Astrocyte of the spinal cord (primary cell): ENCODE data around the gene STAB2.

Source experiments
- DNase-seq: peaks from one replicate; pipeline ENCODE4 v3.0.0; 2011; ENCODE audit warnings: low read depth, low spot score
- H3K4me3 ChIP-seq: 2 replicates; pipeline ENCODE4 v1.5.1; 2011; ENCODE audit warnings: low read depth, mild to moderate bottlenecking, low read length, moderate library complexity
- in situ Hi-C: cut with HindIII; loops from 2 replicates; pipeline ENCODE4 v1.10.0; 2017; ENCODE audit warnings: low sequenced_read_pairs
- TF ChIP-seq, protein P1 (sequence below): IDR thresholded peaks from 2 replicates; pipeline ENCODE4 v1.5.1; 2012; ENCODE audit warnings: low read depth, mild to moderate bottlenecking, low read length, inconsistent platforms

The STAB2 gene

DNA sequence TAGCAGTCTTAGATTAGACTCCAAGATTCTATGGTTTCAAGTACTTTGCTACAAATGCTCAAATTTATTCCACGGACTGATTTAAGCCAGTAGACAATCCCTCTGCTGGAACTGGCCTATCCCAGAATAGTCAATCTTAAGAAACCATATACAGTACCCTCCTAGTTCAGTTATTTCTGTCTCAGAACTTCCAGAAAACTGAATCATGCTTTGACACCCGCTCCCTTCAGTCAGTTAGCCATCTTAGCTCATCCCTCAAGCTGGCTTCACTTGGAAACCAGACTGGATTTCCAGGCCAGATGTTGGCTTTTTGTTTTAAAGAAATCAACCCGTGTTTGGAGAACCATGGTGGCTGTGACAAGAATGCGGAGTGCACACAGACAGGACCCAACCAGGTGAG lies 128.4 kb downstream of the STAB2 start:
- in situ Hi-C loops, result no loop called here
- no peak overlapping the region for H3K4me3 ChIP-seq
- no peak for DNase-seq
- TF ChIP-seq, protein P1, sequence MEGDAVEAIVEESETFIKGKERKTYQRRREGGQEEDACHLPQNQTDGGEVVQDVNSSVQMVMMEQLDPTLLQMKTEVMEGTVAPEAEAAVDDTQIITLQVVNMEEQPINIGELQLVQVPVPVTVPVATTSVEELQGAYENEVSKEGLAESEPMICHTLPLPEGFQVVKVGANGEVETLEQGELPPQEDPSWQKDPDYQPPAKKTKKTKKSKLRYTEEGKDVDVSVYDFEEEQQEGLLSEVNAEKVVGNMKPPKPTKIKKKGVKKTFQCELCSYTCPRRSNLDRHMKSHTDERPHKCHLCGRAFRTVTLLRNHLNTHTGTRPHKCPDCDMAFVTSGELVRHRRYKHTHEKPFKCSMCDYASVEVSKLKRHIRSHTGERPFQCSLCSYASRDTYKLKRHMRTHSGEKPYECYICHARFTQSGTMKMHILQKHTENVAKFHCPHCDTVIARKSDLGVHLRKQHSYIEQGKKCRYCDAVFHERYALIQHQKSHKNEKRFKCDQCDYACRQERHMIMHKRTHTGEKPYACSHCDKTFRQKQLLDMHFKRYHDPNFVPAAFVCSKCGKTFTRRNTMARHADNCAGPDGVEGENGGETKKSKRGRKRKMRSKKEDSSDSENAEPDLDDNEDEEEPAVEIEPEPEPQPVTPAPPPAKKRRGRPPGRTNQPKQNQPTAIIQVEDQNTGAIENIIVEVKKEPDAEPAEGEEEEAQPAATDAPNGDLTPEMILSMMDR, result no peak

DNA sequence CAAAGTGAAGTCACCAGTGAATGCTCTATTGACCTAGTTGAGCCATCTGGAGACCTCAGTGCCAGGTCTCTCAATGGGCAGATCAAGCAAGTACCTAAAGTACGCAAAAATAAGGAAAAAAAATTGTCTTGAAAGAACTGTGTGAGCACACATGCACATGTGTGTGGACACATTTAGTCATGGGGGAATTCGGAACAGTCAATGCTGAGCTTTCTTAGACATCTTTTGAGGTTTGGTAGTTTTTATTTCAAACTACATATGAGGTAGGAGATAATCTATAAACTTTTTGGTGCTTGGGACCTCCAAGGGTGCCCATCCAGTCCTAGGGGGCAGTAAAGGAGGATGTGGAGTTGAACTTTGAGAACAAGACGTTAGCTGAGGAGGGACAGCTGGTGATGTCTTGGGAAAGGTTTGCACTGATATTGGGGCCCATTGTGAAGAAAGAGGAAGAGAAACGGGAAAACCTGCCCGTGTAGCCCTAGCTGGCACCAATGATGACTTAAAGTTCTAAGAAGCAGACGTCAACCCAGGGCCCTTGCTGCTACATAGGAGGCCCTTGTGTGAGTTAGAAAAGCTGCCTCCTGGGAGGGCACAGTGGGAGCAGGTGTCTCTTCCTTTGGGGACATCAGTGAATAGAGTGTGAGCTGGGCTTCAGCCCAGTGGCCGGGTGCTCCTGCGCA lies 129.6 kb downstream of the STAB2 start:
- TF ChIP-seq, protein P1, result no peak
- H3K4me3 ChIP-seq, result no peak overlapping the region
- no peak for DNase-seq
- in situ Hi-C loops, result no loop called here

- no peak overlapping the region for H3K4me3 ChIP-seq
- in situ Hi-C loops, result no loop called here
- TF ChIP-seq, protein P1, result no peak
- no peak for DNase-seq
Measured at GRCh38 chr12:103725398-103725797, 138.3 kb downstream of the STAB2 start.

DNA sequence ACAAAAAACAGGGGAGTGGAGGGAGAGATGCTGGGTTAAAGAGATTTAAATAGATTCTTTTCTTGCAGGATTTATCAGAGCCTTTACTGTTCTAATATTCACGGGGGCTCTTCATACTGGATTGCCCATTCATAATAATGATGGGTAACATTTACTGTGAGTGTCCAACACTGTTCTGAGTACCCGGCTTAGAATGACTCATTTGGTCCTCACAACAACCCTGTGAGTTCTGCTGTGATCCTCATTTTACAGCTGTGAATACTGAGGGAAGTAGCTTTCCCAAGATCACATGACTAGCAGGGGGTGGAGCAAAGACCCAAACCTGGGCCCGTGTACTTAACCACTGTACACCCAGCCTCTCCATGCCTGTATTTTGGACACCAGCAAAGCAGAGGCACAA lies 140.6 kb downstream of the STAB2 start:
- DNase-seq, result no peak
- in situ Hi-C loops, result no loop called here
- TF ChIP-seq, protein P1, result no peak
- H3K4me3 ChIP-seq, result no peak overlapping the region

GRCh38 chr12:103728323-103728722 lies 141.2 kb downstream of the STAB2 start:
- H3K4me3 ChIP-seq, result no peak overlapping the region
- peak; percentile 10 for DNase-seq
- in situ Hi-C loops, result no loop called here
- TF ChIP-seq, protein P1, result no peak

DNA sequence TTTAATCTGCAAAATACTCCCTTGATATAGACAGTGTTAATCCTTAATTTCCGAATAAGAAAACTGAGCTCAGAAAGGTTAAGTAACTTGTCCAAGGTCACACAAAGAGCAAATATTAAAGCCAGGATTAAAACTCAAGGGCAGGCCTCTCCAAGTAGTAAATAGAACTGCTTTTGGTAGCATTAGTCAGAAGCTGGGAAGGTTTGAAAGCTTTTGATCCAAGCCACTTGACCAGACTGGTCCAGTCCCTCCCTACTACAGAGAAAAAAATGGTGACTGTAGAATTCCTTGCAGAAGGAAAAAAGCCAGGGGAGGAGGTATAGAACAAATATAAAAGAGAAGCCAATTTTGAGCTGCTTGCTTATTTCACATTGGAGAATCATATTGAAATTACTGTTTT lies 142.4 kb downstream of the STAB2 start:
- TF ChIP-seq, protein P1, result no peak
- no peak for DNase-seq
- no peak overlapping the region for H3K4me3 ChIP-seq
- in situ Hi-C loops, result no loop called here
